OCI-LY1 (cell line): ENCODE measurements around the gene CSNK2A1.

ENCODE experiments used
- H2AFZ ChIP-seq: fragments of 200-600 bp; sonication (generic), shearing (Covaris generic); 2 replicates; pipeline ENCODE4 v1.6.0; 2014; ENCODE audit warnings: antibody characterized with exemption, mild to moderate bottlenecking, low read length
- H3F3A ChIP-seq: fragments of 200-600 bp; sonication (generic), shearing (Covaris generic); 2 replicates; pipeline ENCODE4 v1.6.0; 2014; ENCODE audit warnings: mild to moderate bottlenecking, antibody characterized with exemption, low read length, moderate library complexity; ENCODE audit not compliant: insufficient read depth
- H3K27ac ChIP-seq: fragments of 200-600 bp; sonication (generic); 2 replicates; pipeline ENCODE4 v1.5.1; 2014; ENCODE audit warnings: low read length, mixed run types, mild to moderate bottlenecking, low read depth; ENCODE audit not compliant: poor library complexity, severe bottlenecking
- H3K27me3 ChIP-seq: fragments of 200-600 bp; sonication (generic); 2 replicates; pipeline ENCODE4 v1.6.0; 2014; ENCODE audit warnings: antibody characterized with exemption, mild to moderate bottlenecking, low read length, moderate library complexity; ENCODE audit not compliant: insufficient read depth
- H3K36me3 ChIP-seq: fragments of 200-600 bp; sonication (generic); 2 replicates; pipeline ENCODE4 v1.6.1; 2014; ENCODE audit warnings: mild to moderate bottlenecking, antibody characterized with exemption, low read length, moderate library complexity, mixed read lengths; ENCODE audit not compliant: insufficient read depth
- H3K4me1 ChIP-seq: fragments of 200-600 bp; sonication (generic); 2 replicates; pipeline ENCODE4 v1.5.1; 2014; ENCODE audit warnings: mild to moderate bottlenecking, low read length, moderate library complexity; ENCODE audit not compliant: insufficient read depth, severe bottlenecking
- H3K4me2 ChIP-seq: fragments of 200-600 bp; sonication (generic), shearing (Covaris generic); 2 replicates; pipeline ENCODE4 v1.6.1; 2014; ENCODE audit warnings: low read length
- H3K4me3 ChIP-seq: fragments of 200-600 bp; sonication (generic); 2 replicates; pipeline ENCODE4 v1.5.1; 2014; ENCODE audit warnings: low read length, low read depth, mild to moderate bottlenecking, mixed read lengths; ENCODE audit not compliant: poor library complexity, severe bottlenecking
- H3K79me2 ChIP-seq: fragments of 200-600 bp; shearing (Covaris generic); 2 replicates; pipeline ENCODE4 v1.6.1; 2016; ENCODE audit warnings: mixed run types, low read length, mixed read lengths; ENCODE audit not compliant: insufficient read depth
- H3K9ac ChIP-seq: fragments of 200-600 bp; sonication (generic), shearing (Covaris generic); 2 replicates; pipeline ENCODE4 v1.6.1; 2014; ENCODE audit warnings: mild to moderate bottlenecking, low read length, mixed read lengths
- H3K9me2 ChIP-seq: fragments of 200-600 bp; sonication (generic), shearing (Covaris generic); 2 replicates; pipeline ENCODE4 v1.6.1; 2014; ENCODE audit warnings: low read depth, mild to moderate bottlenecking, low read length, mixed read lengths
- H3K9me3 ChIP-seq: fragments of 200-600 bp; shearing (Covaris generic); 2 replicates; pipeline ENCODE4 v1.6.1; 2014; ENCODE audit warnings: low read length, mixed read lengths
- H4K20me1 ChIP-seq: fragments of 200-600 bp; sonication (generic), shearing (Covaris generic); 2 replicates; pipeline ENCODE4 v1.6.0; 2016; ENCODE audit warnings: mild to moderate bottlenecking, low read length; ENCODE audit not compliant: insufficient read depth
- CTCF ChIP-seq: fragments of 200-600 bp; sonication (generic), shearing (Covaris generic); IDR thresholded peaks from 2 replicates; pipeline ENCODE4 v1.5.1; 2017; ENCODE audit warnings: mild to moderate bottlenecking, antibody characterized with exemption, low read length, moderate library complexity, mixed read lengths
- EZH2 ChIP-seq: fragments of 200-600 bp; sonication (generic), shearing (Covaris generic); IDR thresholded peaks from 2 replicates; pipeline ENCODE4 v1.8.0; 2017; ENCODE audit warnings: borderline replicate concordance, mixed run types, mild to moderate bottlenecking, antibody characterized with exemption, low read length, moderate library complexity, mixed read lengths

Gene CSNK2A1

GRCh38 chr20:577167-577791 lies 33.7 kb upstream of the CSNK2A1 start:
- Histone ChIP-seq H3K79me2 (no peaks in the 10 kb centered on the region), H3K4me1 (peaks cover 25% of the 10 kb centered on the region), H2AFZ (0 out of 2 replicates have a peak overlapping the region, but pooled peaks have one; percentile 4), H3K4me3 (peak overlapping the region; percentile 23), H3K27ac (no peak overlapping the region), H3K36me3 (no peaks in the 10 kb centered on the region), H3K27me3 (0 out of 2 replicates have a peak, but pooled peaks cover 6% of the 10 kb centered on the region), H3K9me2 (no peaks in the 10 kb centered on the region), H4K20me1 (no peaks in the 10 kb centered on the region), H3K4me2 (peak overlapping the region; percentile 45), H3K9me3 (no peaks in the 10 kb centered on the region), H3K9ac (no peak overlapping the region), H3F3A (no peaks in the 10 kb centered on the region)
- peak; percentile 51 for TF ChIP-seq CTCF
- no peak for TF ChIP-seq EZH2

- Histone ChIP-seq H3K9me2 (no peaks in the 10 kb centered on the region), H3K9ac (no peak overlapping the region), H3F3A (no peaks in the 10 kb centered on the region), H3K36me3 (no peaks in the 10 kb centered on the region), H3K79me2 (no peaks in the 10 kb centered on the region), H2AFZ (no peak overlapping the region), H3K27ac (no peak overlapping the region), H3K9me3 (no peaks in the 10 kb centered on the region), H3K4me2 (no peak overlapping the region), H3K4me3 (no peak overlapping the region), H3K27me3 (0 out of 2 replicates have a peak, but pooled peaks cover 6% of the 10 kb centered on the region), H3K4me1 (peaks cover 23% of the 10 kb centered on the region), H4K20me1 (no peaks in the 10 kb centered on the region)
- TF ChIP-seq CTCF (no peak), EZH2 (no peak)
Measured at GRCh38 chr20:576156-576555, 32.6 kb upstream of the CSNK2A1 start.

GRCh38 chr20:575230-575629 lies 31.6 kb upstream of the CSNK2A1 start:
- Histone ChIP-seq H3K27me3 (0 out of 2 replicates have a peak, but pooled peaks cover 6% of the 10 kb centered on the region), H3K9me2 (no peaks in the 10 kb centered on the region), H3K4me1 (peaks cover 20% of the 10 kb centered on the region), H3K79me2 (no peaks in the 10 kb centered on the region), H4K20me1 (no peaks in the 10 kb centered on the region), H3K9ac (no peak overlapping the region), H3K4me3 (no peak overlapping the region), H3K4me2 (no peak overlapping the region), H3K9me3 (no peaks in the 10 kb centered on the region), H2AFZ (no peak overlapping the region), H3K36me3 (no peaks in the 10 kb centered on the region), H3F3A (no peaks in the 10 kb centered on the region), H3K27ac (no peak overlapping the region)
- TF ChIP-seq EZH2 (no peak), CTCF (no peak)
